Measurements from ENCODE around the gene LRRK1.

- no peak for TF ChIP-seq POLR2A (IDR thresholded peaks at IDR 0.05)
- TF ChIP-seq CTCF (IDR thresholded peaks at IDR 0.05) = no peak
These were observed 165.6 kb downstream of the LRRK1 start for GRCh38 chr15:101084801-101085200.

Data from stomach (tissue), 4 donors.